Measurements from ENCODE around the gene NDUFA12.

NDUFA12 gene

DNA sequence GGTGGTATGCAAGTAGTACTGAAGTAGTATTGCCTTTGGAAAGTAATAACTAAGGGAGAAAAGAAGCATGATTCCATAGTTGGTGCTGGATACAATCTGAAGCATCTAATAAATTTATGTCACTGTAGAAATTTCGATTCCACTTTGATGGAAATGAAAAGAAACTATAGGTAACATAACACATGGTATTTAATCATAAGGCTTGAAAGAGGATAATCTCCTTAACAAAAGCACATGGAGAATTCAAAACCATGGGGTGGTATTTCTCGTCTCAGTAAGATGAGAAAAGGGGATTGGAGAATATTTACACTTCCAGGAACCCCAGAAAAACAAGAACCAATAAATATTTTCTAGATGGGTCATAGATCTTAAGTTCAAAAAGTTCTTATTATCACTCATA, 72.7 kb downstream of the NDUFA12 start:
- no peak for DNase-seq

DNA sequence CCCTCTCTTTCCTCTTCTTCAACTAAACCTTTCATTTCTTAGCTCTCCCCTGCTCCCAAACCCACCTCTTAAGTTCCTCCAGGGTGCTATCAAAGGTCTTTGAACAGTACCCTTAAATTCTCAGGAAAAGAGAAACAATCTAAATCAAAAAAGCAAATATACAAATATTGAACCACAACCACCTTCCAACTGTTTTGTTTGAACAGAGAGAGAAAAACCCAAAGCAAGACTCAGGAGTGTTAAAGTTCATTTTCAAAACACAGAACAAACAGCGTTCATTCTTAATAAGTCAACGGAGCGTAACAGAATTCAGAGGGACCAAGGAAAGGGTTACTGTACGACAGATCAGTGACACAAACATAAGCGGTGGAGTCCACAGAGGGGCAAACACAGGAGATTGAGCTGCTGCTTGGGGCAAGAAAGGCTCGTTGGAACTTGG, 73.3 kb downstream of the NDUFA12 start:
- no peak for DNase-seq

DNA sequence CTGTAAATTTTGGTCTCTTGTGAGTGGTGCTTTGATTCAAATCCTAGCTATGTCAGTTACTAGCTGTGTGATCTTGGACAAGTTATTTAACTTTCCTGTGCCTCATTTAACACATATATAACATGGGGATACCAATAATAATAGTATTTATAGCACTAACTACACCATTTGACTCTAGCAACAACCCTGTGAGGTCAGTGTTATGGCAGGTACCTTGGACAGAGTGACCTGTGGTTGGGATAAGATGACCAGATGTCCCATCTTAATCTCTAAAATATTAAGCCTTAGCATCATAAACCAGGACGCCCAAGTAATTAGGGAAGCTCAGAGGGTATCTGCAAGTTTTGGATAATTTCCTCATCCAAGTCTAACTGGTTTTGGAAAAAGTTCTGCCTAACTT, 73.7 kb downstream of the NDUFA12 start:
- DNase-seq = no peak

DNA sequence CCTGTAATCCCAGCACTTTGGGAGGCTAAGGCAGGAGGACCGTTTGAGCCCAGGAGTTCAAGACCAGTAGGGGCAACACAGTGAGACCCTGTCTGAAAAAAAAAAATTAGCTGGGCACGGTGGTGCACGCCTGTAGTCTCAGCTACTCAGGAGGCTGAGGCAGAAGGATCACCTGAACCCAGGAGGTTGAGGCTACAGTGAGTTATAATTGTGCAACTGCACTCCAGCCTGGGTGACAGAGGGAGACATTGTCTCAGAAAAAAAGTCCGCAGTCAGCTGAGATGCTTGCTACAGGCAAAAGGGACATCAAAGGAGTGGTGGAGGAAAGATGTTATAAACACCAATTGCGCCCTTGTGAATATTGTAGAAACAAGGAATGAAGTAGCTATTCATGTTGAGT, 77.8 kb downstream of the NDUFA12 start:
- DNase-seq = no peak

DNA sequence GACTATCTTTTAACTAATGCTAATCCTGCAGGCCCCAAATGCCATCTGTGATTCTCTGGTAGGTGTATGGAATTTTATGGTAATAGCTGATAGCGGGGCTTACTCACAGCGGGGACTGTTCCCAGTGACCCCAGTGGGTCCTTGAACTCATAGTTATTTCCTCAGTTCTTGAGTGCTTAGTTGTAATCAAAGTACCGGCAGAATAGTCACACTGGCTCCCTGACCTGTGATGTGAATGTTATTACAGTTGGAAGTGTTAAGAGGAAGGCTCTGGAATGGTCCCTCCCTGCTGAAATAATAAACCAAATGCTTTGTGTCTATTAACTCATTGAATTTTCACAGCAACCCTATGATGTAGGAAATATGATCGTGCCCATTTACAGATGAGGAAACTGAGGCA, 78.3 kb downstream of the NDUFA12 start:
- no peak for DNase-seq

DNA sequence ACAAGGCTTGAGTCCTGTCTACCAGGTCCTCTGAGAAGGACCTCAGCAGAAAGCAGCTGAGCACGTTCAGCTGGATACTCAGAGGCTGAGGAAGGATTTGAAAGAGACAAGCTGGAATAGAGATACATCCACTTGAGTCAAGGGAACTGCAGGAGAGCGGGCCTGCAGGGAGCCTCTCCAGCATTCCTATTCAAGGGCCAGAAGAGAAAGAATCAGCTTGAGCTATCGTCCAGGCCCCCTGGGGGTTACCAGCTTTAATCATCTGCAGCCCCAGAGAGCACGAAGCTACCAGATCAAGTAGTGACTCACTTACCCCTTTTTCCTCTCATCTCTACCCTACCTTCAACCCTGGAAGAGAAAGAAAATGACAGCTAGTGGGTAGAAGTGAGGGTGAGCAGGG, 80.9 kb downstream of the NDUFA12 start:
- no peak for DNase-seq
